ENCODE data around the gene MT1M.
"Not testable (repeated sequence)": the region's sequence is repeated elsewhere in the genome, so short reads cannot be mapped to it uniquely, and the experiment has no call there.

MT1M gene

GRCh38 chr16:56620339-56620897, 12.0 kb upstream of the MT1M start:
- in situ Hi-C loops (cut with MboI; ENCODE audit: low sequenced_read_pairs, unreplicated experiment), result no loop called here
- TF ChIP-seq CTCF (IDR thresholded peaks at IDR 0.05; ENCODE audit: borderline replicate concordance, control extremely low read depth, extremely low read depth, insufficient read depth, missing control alignments), result no peak
- no peak for DNase-seq (ENCODE audit: low spot score)

- in situ Hi-C loops (cut with MboI; ENCODE audit: low sequenced_read_pairs, unreplicated experiment); DNase-seq (ENCODE audit: low spot score): not testable (repeated sequence)
These were observed 10.6 kb upstream of the MT1M start for GRCh38 chr16:56621665-56622445.

- in situ Hi-C loops (cut with MboI; ENCODE audit: low sequenced_read_pairs, unreplicated experiment); DNase-seq (ENCODE audit: low spot score): not testable (repeated sequence)
These were observed 9.3 kb upstream of the MT1M start for GRCh38 chr16:56623184-56623583.

GRCh38 chr16:56623637-56624036, 8.8 kb upstream of the MT1M start:
- no peak for TF ChIP-seq CTCF (IDR thresholded peaks at IDR 0.05; ENCODE audit: borderline replicate concordance, control extremely low read depth, extremely low read depth, insufficient read depth, missing control alignments)
- no peak for DNase-seq (ENCODE audit: low spot score)
- in situ Hi-C loops (cut with MboI; ENCODE audit: low sequenced_read_pairs, unreplicated experiment), result no loop called here

GRCh38 chr16:56625140-56625942, 7.1 kb upstream of the MT1M start, which contains the start of gene MT1E:
MT1E (plus strand) TSS chr16:56625781; CDS start chr16:56625852, 71 bp downstream.
- no peak for TF ChIP-seq CTCF (IDR thresholded peaks at IDR 0.05; ENCODE audit: borderline replicate concordance, control extremely low read depth, extremely low read depth, insufficient read depth, missing control alignments)
- in situ Hi-C loops (cut with MboI; ENCODE audit: low sequenced_read_pairs, unreplicated experiment), result no loop called here
- DNase-seq (ENCODE audit: low spot score), result no peak

- in situ Hi-C loops (cut with MboI; ENCODE audit: low sequenced_read_pairs, unreplicated experiment), result no loop called here
- DNase-seq (ENCODE audit: low spot score), result no peak
- no peak for TF ChIP-seq CTCF (IDR thresholded peaks at IDR 0.05; ENCODE audit: borderline replicate concordance, control extremely low read depth, extremely low read depth, insufficient read depth, missing control alignments)
These were observed 6.4 kb upstream of the MT1M start for GRCh38 chr16:56625943-56626654.

GRCh38 chr16:56626685-56627084, 5.8 kb upstream of the MT1M start:
- in situ Hi-C loops (cut with MboI; ENCODE audit: low sequenced_read_pairs, unreplicated experiment), result no loop called here
- TF ChIP-seq CTCF (IDR thresholded peaks at IDR 0.05; ENCODE audit: borderline replicate concordance, control extremely low read depth, extremely low read depth, insufficient read depth, missing control alignments), result no peak
- DNase-seq (ENCODE audit: low spot score), result no peak
